Adrenal gland (tissue), 12 donors: ENCODE data around the gene EFTUD2. TPM values are rescaled to one million over a fixed set of nuclear protein-coding genes. Genes with fewer than 3 reads are reported as not detected.

Experiments used
- DNase-seq, 7 donors: peaks; one replicate each; pipeline ENCODE4 v3.0.0-alpha.2; 2019 to 2020
- H3K27ac ChIP-seq, 5 donors: fragments of 200-600 bp; sonication (generic) in 4 of 5; 1 replicate in 3 of 5; 2 replicates in 2 of 5; pipeline versions ENCODE4 v1.5.1 to v1.8.0; 2016 to 2020; ENCODE audit warnings: mild to moderate bottlenecking in 1 of 5
- H3K27me3 ChIP-seq: fragments of 200-600 bp; 2 replicates; pipeline ENCODE4 v1.8.0; 2021
- H3K36me3 ChIP-seq, 2 donors: fragments of 200-600 bp; replicated peaks in 1 of 2; 1 replicate in 1 of 2; 2 replicates in 1 of 2; pipeline versions ENCODE4 v1.5.1 to v1.8.0; 2018 to 2022
- H3K4me1 ChIP-seq, 2 donors: fragments of 200-600 bp; replicated peaks in 1 of 2; 1 replicate in 1 of 2; 2 replicates in 1 of 2; pipeline versions ENCODE4 v1.5.1 to v1.8.0; 2018 to 2021
- H3K4me3 ChIP-seq, 4 donors: fragments of 200-600 bp; sonication (generic) in 3 of 4; one replicate each; pipeline ENCODE4 v1.5.1; 2016 to 2018
- H3K9me3 ChIP-seq, 3 donors: fragments of 200-600 bp; sonication (generic) in 1 of 3; replicated peaks in 1 of 3; 1 replicate in 2 of 3; 2 replicates in 1 of 3; pipeline versions ENCODE4 v1.5.1 to v1.8.0; 2016 to 2021
- CTCF ChIP-seq, 6 experiments: fragments of 450-650 bp in 4 of 6; fragments of 200-600 bp in 2 of 6; sonication (generic) in 1 of 6; IDR thresholded peaks; 1 replicate in 5 of 6; 2 replicates in 1 of 6; pipeline versions ENCODE4 v1.5.1 to v1.8.0; 2016 to 2021; ENCODE audit warnings: antibody characterized with exemption in 6 of 6, mild to moderate bottlenecking in 2 of 6, moderate library complexity in 1 of 6
- POLR2A ChIP-seq, 2 donors: fragments of 450-650 bp; IDR thresholded peaks; one replicate each; pipeline ENCODE4 v1.6.1; 2017; ENCODE audit warnings: antibody characterized with exemption in 2 of 2, mild to moderate bottlenecking in 2 of 2, moderate library complexity in 1 of 2
- WGBS, 4 donors: extraction: QIAGEN DNeasy Blood & Tissue Kit in 2 of 4; methylation state at CpG; one replicate each; pipeline versions ENCODE4 v1.1.5 to v1.1.7; 2013 to 2017; 5-methylcytosine and 5-hydroxymethylcytosine counted together
- intact Hi-C, 2 donors: fragments of 100-400 bp; cut with DNase I; formaldehyde crosslinking; loops; one replicate each; pipeline versions ENCODE4 v1.14.1 to v1.15.0; 2022 to 2023
- polyA plus RNA-seq, 3 donors: library from polyadenylated mRNA; stranded (reverse); fragments of 200-250 nt in 2 of 3; fragments of 350-450 nt in 1 of 3; fragmentation: Illumina TruSeq in 1 of 3; extraction: RNeasy Lipid Tissue Mini Kit (QIAGEN cat#74804) in 1 of 3; gene quantifications; one replicate each; pipeline ENCODE4 v1.2.3, GENCODE V29; 2013 to 2014
- total RNA-seq, 9 donors: library from RNA; depleted of rRNA in 4 of 9; stranded (reverse); fragments of >200 nt in 4 of 9; fragments of 120-200 nt in 1 of 9; fragmentation: NEBNext Ultra II Directional in 1 of 9; extraction: Animal tissue kit (Norgen Biotek cat#: 25700) in 1 of 9; gene quantifications; one replicate each; pipeline versions ENCODE4 v1.1.0 to v1.2.4, GENCODE V29; 2013 to 2023
- donor health status: healthy with polysubstance abuse.
- donor health status: Bipolar disorder and iron deficiency.
- donor health status: DM: yes; HTN: yes; CAD: no.
- donor health status: DM: no; HTN: no; CAD: no.
- donor health status: DM: no; HTN: no; CAD: no.
- donor health status: DM: yes; HTN: yes; CAD: no.

Gene EFTUD2
- total and polyA plus RNA-seq, 12 donors: 30.5 to 122 (median 87.2) TPM

DNA sequence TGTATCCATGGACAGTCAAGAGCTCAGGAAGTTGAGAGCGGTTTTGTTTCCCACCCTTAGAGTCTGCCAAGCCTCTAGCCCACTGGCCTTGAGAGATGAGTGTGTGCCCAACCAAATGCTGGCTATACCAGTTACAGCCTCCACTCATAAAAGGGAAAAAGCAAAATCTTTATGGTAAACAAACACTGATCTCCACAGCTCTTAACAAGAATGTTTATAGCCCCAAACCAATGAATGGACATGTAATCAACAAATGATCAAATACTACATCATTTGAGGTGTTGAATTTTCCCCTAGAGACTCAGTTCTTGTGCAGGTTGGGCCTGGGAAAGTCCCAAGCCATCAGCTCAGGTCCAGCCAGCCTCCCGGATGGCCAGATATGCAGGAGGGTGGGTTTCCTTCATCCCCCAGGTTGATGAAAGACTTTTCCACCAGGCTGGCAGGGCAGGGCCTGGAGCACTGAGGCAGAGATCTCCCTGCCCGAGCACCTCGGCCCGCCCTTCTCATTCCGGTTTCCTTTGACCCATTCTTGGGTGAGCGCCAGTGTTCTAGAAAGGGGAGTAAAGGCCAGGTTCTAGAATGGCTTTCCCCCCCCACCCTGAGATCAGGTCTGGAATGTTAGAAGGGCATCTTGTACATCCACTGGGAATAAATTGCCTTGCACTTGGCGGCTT, 3.9 kb upstream of the EFTUD2 start:
- Histone ChIP-seq H3K4me3 (no peak overlapping the region), H3K27me3 (no peaks in the 10 kb centered on the region), H3K27ac (no peak overlapping the region), H3K9me3 (no peaks in the 10 kb centered on the region), H3K36me3 (no peaks in the 10 kb centered on the region), H3K4me1 (peaks cover 22 to 24% of the 10 kb centered on the region in 2 donors)
- WGBS, 4 donors: 71 to 80% (median 75%) methylated on average over 8 of the region's 8 CpGs
- peak in 2 of 7 donors; percentile 14 to 16 for DNase-seq
- TF ChIP-seq CTCF (IDR thresholded peaks at IDR 0.05) (no peak), POLR2A (IDR thresholded peaks at IDR 0.05) (no peak)
- intact Hi-C loops: no loop called here

DNA sequence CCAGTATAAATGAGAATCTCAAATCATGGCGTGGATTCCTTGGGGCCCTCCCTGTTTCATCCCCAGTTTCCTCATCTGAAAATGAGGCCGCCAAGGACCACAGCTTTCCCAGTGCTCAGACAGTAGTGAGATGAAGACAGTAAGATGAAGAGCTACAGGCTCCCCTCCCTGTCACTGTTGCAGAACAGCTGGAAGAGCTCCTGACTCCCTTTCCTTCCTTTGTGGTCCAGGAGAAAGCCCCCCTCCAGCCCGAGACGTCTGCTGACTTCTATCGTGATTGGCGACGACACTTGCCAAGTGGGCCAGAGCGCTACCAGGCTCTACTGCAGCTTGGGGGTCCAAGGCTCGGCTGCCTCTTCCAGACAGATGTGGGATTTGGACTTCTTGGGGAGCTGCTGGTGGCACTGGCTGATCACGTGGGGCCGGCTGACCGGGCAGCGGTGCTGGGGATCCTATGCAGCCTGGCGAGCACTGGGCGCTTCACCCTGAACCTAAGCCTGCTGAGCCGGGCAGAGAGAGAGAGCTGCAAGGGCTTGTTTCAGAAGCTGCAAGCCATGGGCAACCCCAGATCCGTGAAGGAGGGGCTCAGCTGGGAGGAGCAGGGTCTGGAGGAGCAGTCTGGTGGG, 3.0 kb upstream of the EFTUD2 start:
- Histone ChIP-seq H3K9me3 (no peaks in the 10 kb centered on the region), H3K27ac (peak overlapping the region in 3 of 5 donors; percentile 28 to 97 (median 96)), H3K4me1 (peaks cover 24 to 33% of the 10 kb centered on the region in 2 donors), H3K4me3 (no peak overlapping the region), H3K27me3 (no peaks in the 10 kb centered on the region), H3K36me3 (no peaks in the 10 kb centered on the region)
- DNase-seq: peak in 2 of 7 donors; percentile 18 to 21
- intact Hi-C loops: no loop called here
- TF ChIP-seq CTCF (IDR thresholded peaks at IDR 0.05) (no peak), POLR2A (IDR thresholded peaks at IDR 0.05) (no peak)
- WGBS, 4 donors: 89 to 93% (median 91%) methylated on average over 11 to 17 of the region's 17 CpGs

DNA sequence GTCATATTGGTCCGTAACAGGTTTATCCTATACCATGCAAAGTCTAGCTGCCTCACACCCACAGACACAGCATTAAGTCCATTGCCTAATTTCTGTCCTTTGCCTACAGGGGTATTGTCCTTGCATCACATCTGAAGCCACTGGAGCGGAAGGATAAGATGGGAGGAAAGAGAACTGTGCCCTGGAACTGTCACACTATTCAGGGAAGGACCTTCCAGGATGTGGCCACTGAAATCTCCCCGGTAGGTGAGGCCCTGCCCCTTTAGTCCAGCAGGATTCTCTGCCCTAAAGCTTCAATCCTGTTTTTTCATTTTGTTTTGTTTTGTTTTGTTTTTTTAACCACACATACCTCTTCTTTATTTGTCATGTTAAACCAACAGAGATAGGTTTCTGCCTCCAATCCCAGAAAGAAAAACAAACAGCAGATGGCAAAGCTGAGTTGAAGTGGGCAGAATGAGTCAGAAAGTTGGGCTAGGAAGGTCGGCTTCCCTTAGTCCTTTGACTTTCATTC, 2.2 kb upstream of the EFTUD2 start:
- peak in 3 of 7 donors; percentile 22 to 42 (median 34) for DNase-seq

More for the DNA sequence above, 2.2 kb upstream of the EFTUD2 start:
- Histone ChIP-seq H3K36me3 (no peaks in the 10 kb centered on the region), H3K4me3 (no peak overlapping the region), H3K9me3 (no peaks in the 10 kb centered on the region), H3K27ac (peak overlapping the region in 4 of 5 donors; percentile 63 to 97 (median 83)), H3K27me3 (no peaks in the 10 kb centered on the region), H3K4me1 (peaks cover 24 to 34% of the 10 kb centered on the region in 2 donors)
- intact Hi-C loops: no loop called here
- TF ChIP-seq POLR2A (IDR thresholded peaks at IDR 0.05) (no peak), CTCF (IDR thresholded peaks at IDR 0.05) (peak in 3 of 6 experiments; percentile 6 to 21 (median 19))
- WGBS, 4 donors: 42 to 54% (median 52%) methylated on average over 4 of the region's 4 CpGs
